Measurements from ENCODE around the gene PICK1.
"Not testable (repeated sequence)": the region's sequence is repeated elsewhere in the genome, so short reads cannot be mapped to it uniquely, and the experiment has no call there.

PICK1 gene

DNA sequence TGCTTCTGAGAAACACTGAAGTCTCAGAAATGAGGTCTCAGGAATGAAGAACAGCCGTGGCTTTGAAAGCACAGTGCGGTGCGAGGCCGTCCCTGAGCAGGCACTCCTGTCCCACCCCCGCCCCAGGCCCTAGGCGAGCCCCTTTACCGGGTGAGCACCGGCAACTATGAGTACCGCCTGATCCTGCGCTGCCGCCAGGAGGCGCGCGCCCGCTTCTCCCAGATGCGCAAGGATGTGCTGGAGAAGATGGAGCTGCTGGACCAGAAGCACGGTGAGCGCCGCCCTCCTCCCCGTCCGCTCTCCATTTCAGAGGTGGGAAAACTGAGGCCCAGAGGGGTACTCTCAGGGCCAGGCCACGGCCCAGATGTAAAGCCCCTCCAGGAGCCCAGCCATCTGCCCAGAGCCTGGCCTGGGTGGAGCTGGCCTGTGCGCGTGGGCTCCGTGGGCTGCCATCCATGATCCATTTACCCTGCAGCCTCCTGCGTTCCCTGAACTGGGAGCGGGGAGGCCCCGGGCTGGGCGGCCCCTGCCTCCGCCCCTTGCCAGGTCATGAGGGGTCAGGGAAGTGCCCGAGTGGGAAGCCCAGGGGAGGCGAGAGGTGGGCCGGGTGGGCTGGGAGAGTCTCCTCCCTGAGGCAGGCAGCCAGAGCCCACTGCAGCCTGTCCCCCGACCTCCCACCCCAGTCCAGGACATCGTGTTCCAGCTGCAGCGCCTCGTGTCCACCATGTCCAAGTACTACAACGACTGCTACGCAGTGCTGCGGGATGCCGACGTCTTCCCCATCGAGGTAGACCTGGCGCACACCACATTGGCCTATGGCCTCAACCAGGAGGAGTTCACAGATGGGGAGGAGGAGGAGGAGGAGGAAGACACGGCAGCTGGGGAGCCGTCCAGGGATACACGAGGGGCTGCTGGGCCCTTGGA, 17.2 kb downstream of the PICK1 start:
- no peak for DNase-seq (ENCODE audit: low read depth in 2 of 2, low spot score in 1 of 2)

DNA sequence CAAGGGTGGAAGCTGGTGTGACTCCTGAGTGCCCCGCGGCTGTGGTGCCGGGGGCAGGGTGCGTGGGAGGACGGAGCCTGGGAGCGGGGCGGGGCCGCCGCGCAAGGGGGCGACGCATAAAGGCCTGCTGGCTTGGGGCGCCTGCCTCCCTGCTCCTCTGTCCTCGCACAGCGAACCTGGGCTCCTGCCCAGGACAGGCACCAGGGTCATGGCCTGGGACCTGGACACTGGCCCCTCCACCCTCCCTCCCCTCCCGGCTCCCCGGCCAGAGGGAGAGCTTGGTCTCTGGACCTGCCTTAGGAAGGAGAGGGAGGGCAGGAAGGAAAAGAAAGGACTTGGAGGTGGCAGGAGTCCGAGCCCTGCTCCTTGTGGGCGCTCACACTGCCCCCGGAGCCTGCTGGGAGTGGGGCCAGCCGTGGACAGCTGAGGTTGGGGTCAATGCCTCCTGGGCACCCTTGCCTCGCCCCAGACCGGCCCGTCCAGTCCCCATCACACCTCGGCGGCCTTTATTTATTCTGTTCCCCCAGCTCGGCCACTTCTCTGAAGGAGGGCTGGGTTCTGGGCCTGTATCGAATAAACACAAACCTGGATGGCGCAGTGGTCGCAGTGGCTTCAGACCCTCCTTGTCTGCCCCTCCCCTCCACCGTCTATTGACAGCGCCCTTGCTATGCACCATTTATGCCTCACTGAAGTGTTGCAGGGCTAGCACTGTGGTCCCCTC, 18.1 kb downstream of the PICK1 start:
- no peak for DNase-seq (ENCODE audit: low read depth in 2 of 2, low spot score in 1 of 2)

GRCh38 chr22:38075961-38076360, 18.8 kb downstream of the PICK1 start:
- no peak for DNase-seq (ENCODE audit: low read depth in 2 of 2, low spot score in 1 of 2)

- DNase-seq (ENCODE audit: low read depth in 2 of 2, low spot score in 1 of 2) = no peak
Observed at GRCh38 chr22:38077096-38077495, 19.9 kb downstream of the PICK1 start.

GRCh38 chr22:38077595-38077994, 20.4 kb downstream of the PICK1 start:
- no peak for DNase-seq (ENCODE audit: low read depth in 2 of 2, low spot score in 1 of 2)

GRCh38 chr22:38078046-38078840, 21.0 kb downstream of the PICK1 start:
- no peak for DNase-seq (ENCODE audit: low read depth in 2 of 2, low spot score in 1 of 2)

- DNase-seq (ENCODE audit: low read depth in 2 of 2, low spot score in 1 of 2) = not testable (repeated sequence)
Observed at GRCh38 chr22:38079208-38079607, 22.0 kb downstream of the PICK1 start.

GRCh38 chr22:38079804-38080203, 22.6 kb downstream of the PICK1 start:
- DNase-seq (ENCODE audit: low read depth in 2 of 2, low spot score in 1 of 2) = no peak

DNA sequence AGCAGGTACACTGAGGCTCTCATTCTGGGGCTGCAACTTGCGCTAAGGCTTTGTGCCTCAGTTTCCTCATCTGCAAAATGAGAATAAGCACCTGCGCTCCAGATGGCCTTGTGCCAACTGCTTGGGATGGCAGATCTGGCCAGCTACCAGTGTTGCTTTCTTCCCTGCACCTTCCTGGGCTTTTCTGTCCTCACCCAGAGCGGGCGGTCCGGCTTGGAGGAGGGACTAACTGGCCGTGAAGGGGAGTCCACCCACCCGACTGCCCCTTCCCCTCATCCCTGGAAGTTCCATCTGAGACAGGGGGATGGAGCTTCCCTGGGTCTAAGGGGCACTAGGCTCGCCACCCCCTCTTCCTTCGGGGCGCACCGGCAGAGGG, 23.3 kb downstream of the PICK1 start:
- no peak for DNase-seq (ENCODE audit: low read depth in 2 of 2, low spot score in 1 of 2)

DNA sequence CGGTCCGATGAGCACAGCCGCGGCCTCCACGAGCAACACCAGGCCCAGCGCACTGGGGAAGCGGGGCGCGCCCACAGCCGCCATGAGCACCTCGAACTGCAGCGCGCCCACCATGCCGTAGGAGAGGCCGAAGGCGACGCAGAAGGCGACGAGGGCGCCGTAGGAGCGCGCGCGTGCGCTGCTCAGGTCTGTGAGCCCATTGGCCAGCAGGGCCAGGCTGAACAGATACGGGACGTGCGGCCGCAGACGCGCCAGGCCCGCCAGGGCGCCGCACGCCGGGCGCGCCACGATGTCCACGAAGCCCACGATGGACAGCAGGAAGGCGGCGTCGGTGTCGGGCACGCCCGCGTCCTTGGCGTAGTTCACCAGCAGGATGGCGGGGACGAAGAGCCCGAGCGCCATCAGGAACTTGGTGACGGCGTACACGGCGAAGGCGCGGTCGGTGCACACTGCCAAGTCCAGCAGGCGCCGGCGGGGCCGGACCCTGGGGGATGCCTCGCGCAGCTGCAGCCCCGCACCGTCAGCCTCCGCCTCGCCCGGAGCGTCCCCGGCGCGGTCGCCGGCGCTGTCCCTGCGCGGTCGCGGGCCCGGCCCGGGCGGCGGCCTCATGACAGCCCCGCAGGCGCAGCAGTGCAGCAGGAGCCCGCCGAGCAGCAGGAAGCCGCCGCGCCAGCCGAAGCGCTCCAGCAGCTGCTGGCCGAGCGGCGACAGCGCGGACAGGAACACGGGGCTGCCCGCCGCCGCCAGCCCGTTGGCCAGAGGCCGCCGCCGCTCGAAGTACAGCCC, 23.8 kb downstream of the PICK1 start:
- DNase-seq (ENCODE audit: low read depth in 2 of 2, low spot score in 1 of 2) = no peak

DNA sequence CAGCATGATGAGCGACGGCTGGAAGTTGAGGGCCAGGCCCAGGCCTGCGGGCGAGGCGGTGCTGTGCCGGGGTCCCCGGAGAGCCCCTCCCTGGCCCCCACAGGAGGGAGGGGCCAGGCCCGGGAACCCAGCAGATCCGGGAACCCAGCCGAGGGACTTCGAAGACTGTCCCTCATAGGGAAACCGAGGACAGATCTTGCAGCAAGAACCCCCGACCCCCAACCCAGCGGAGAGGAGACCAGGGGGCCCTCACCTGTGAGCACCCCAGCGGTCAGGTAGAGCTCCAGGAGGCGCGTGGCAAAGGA, 24.4 kb downstream of the PICK1 start:
- DNase-seq (ENCODE audit: low read depth in 2 of 2, low spot score in 1 of 2) = no peak

GRCh38 chr22:38081941-38082828, 25.0 kb downstream of the PICK1 start:
- no peak for DNase-seq (ENCODE audit: low read depth in 2 of 2, low spot score in 1 of 2)

DNA sequence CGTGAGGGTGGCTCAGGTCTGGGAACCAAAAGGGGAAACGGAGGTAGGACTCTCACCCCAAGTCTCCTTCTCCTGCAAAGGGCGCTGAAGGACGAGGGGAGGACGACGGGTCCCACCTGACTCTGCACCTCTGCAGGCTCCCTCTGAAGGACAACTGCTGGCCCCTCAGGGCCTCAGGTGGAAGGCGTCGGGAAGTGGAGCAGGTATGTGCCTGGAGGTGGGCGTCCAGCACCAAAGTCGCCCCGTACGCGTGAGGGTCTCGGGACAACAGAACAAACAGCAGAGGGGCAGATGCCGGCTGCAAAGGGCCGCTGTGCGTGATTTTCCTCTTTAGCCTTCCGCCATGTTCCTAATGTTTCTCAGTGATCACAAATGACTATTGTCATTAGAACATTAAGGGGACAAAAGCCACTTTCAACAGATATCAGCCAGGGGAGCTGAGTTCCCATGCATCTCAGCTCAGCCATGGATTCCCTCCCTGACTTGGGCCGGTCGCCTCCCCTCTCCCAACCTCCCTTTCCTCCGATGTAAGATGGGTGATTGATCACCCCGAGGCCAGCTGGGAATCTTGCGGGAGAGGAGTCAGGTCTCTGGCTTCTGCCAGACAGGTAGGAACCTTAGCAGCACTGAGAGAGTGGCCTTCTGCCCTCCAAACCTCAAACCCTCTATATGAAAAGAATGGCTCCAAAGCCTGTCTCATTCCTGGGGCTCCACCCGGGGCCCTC, 25.9 kb downstream of the PICK1 start:
- no peak for DNase-seq (ENCODE audit: low read depth in 2 of 2, low spot score in 1 of 2)

DNA sequence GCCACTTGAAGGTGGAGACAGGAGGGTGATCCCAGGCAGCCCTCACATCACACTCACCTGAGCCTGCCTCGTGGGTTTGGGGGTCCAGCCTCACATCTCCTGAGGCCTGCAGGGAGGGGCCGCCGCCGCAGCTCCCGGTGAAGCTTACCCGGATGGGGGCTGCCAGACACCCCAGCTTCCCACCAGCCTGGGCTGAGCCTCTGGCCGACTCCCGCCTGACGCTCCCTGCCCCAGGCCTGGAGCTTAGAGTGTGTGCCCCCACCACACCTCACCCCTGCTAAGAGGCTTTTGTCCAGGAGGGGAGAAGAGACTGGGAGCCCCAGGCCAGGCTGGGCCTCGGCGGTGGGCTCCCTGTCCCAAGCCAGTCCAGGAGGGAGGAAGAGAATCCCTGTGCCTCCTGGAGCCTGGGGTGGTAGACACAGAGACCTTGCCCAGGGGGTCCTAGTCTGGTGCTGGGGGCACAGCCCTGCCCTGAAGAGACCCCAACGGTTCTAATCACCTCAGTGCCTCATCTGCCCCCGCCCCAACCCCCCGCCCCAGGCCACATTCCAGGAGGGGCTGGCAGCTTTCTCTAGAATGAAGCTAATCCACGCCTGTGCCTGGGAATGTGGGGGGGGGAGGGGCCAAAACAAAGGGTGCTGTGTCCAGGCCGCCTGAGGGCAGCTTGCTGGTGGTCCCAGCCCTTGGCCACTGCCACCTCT, 26.9 kb downstream of the PICK1 start, which contains the start of gene SLC16A8:
SLC16A8 (minus strand) TSS at position 254 of the 701 bp plus-strand sequence. CDS start 1,311 bp downstream, outside the sequence.
- DNase-seq (ENCODE audit: low read depth in 2 of 2, low spot score in 1 of 2) = no peak

DNA sequence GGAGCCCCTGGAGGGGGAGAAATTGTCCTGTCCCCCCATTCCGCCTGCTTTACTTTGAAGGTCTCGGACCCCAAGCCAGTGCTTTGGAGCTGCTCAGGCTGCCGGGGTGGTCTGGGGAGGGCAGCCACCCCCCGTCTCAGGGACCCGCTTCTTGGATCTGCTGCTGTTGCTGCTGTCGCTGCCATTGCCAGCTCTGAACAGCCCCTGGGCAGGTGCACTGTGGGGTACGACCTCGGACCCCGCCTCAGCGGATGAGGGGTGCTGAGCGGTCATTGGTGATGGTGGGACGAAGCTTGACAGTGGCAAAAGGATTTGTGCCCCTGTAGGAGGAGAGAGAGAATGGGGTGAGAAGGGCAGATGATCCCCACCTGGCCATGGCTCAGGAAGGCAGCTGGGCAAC, 27.9 kb downstream of the PICK1 start:
- DNase-seq (ENCODE audit: low read depth in 2 of 2, low spot score in 1 of 2) = no peak

DNA sequence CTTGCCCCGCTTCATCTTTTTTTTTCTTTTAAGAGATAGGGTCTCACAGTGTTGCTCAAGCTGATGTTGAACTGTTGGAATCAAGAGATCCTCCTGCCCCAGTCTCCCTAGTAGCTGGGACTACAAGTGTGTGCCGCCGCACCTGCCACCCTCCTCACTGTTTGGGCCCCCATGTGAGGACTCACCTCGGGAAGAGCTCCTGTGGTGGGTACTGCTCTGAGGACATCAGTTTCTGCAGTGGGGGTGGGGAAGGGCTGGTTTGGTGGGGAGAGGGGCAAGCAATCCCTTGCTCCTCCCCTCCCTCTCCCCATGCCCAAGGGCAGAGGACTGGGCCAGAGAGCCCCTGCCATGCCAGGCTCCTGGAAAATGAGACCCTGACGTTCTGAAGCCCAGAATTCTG, 28.3 kb downstream of the PICK1 start:
- DNase-seq (ENCODE audit: low read depth in 2 of 2, low spot score in 1 of 2) = no peak

DNA sequence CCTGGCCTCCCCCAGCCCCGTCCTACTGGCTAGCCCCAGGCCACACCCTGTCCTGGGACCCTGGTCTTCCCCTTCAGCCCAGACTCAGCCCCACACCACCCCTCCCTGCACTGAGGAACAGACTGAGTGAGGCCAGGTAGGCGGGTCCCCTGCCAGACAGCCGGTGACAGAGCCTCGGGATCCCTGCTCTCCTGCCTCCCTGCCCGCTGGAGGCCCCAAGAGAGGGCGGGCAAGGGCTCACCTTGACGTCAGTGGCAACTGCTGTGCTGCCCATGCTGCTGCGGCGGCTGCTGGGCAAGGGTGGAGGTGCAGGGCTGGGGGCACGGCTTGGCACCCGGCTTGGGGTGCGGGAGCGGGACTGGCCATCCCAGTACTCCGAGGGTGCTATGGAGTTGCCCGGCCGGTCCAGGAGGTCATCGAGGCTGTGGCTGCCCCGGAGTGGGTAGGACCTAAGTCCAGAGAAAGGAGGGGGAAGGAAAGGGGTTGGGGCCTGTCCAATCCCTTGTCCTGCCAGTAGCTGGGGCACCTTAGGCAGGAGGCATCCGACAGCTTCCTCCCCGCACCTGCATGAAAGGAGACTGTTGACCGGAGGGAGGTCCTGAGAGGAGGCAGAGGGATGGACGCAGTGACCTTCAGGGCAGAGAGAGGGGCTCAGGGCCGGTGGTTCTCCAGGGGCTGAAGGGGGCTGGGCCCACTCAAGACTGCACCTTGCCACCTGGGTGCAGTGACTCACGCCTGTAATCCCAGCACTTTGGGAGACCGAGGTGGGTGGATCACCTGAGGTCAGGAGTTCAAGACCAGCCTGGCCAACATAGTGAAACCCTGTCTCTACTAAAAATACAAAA, 29.0 kb downstream of the PICK1 start:
- DNase-seq (ENCODE audit: low read depth in 2 of 2, low spot score in 1 of 2) = no peak

GRCh38 chr22:38086942-38087341, 29.7 kb downstream of the PICK1 start:
- DNase-seq (ENCODE audit: low read depth in 2 of 2, low spot score in 1 of 2) = no peak

Data from stimulated activated CD8-positive, alpha-beta memory T cell treated with anti-CD3 and anti-CD28 coated beads, Interleukin-4, amount 100 ng/mL, for 4 hours (primary cell).